HG03439 (cell line): ENCODE data around the gene SCN8A.
A peak's percentile ranks its signal among the peaks of the same experiment; 100 is the strongest.
"Not testable (repeated sequence)": the region's sequence is repeated elsewhere in the genome, so short reads cannot be mapped to it uniquely, and the experiment has no call there.

Experiments
- ATAC-seq: cut with Tn5 transposase; IDR thresholded peaks from one replicate; pipeline ENCODE4 v1.9.1; 2021; ENCODE audit warnings: mild to moderate bottlenecking, moderate library complexity; ENCODE audit not compliant: unreplicated experiment

Gene SCN8A

GRCh38 chr12:51591016-51591901 is at the start of gene SCN8A:
Gene SCN8A (plus strand): TSS chr12:51591233. CDS start chr12:51662818, 71,585 bp downstream.
- ATAC-seq, result peak; percentile 38

DNA sequence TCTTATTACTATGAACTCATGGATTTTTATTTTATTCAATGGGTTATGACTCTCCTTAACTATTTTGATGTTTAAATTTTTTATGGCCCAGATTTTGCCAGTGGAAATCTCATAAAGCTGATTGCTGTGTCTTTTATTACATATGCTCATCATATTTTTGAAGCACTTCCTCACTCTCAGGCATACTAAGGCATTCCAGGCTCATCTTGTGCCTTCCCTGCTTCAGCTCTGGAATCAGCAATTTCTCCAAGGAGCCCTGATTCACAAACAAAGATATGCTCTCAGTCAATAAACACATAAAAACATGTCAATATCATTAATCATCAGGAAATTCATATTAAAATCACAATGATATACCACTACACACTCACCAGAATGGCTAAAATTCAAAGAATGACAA is 44.9 kb upstream of the SCN8A start:
- ATAC-seq, result no peak

- no peak for ATAC-seq
These were observed 43.4 kb upstream of the SCN8A start for GRCh38 chr12:51547606-51548005.

DNA sequence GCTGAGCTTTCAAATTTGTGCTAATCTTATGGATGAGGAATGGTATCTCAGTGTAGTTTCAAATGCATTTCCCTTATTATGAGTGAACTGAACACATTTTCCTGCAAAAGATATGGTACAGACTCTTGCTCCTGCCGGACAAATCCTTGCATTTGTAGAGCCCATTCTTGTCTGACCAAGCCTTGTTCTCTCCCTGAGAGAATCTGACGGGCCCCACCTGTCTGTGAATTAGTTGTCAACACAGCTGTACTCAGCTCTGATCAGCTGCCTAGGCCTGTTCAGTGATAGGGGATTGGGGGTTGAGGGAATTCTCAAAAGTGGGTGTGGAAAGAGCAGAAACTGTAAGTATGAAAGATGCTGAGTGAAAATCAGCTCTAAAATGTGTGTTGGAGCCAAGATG is 42.8 kb upstream of the SCN8A start:
- no peak for ATAC-seq

GRCh38 chr12:51549637-51550036 is 41.4 kb upstream of the SCN8A start:
- no peak for ATAC-seq

GRCh38 chr12:51568271-51569032 is 22.6 kb upstream of the SCN8A start:
- ATAC-seq, result not testable (repeated sequence)

- no peak for ATAC-seq
These were observed 11.6 kb upstream of the SCN8A start for GRCh38 chr12:51579321-51579850.

DNA sequence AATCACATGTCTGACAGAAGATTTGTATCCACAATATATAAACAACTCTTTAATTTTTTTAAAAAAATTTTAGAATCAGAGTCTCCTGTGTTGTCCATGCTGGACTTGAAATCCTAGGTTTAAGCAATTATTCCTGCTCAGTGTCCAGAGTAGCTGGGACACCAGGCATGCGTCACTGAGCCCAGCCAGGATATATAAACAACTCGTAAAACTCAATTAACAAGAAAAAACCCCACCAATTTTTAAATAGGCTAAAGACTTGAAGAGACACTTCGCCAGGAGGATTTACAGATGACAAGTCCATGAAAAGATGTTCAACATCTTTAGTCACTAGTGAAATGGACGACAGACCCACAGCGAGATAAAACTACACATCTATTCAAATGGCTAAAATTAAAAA is 2.0 kb upstream of the SCN8A start:
- ATAC-seq, result no peak

DNA sequence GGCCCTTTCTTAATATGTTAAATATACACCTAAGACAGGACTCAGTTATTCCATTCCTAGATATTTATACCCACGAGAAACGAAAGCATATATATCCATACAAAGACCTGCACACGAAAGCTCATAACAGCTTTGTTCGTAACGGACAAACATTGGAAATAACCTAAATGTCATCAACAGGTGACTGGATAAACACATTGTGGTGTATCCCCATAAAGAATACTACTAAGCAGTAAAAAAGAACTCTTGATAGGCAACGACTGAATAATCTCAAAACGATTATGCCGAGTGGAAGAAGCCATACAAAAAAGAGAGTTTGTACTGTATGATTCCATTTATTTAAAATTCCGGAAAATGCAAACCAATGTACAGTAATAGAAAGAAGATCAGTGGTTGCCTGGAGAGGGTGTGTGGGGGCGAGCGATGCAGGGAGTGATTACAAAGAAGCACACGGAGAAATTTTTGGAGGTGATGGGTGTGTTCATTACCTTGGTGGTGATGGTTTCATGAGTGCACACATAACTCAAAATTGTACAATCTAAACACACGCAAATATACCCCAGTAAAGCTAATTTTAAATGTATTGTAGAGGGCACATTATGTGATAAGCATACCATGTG is 1.4 kb upstream of the SCN8A start:
- ATAC-seq, result no peak

DNA sequence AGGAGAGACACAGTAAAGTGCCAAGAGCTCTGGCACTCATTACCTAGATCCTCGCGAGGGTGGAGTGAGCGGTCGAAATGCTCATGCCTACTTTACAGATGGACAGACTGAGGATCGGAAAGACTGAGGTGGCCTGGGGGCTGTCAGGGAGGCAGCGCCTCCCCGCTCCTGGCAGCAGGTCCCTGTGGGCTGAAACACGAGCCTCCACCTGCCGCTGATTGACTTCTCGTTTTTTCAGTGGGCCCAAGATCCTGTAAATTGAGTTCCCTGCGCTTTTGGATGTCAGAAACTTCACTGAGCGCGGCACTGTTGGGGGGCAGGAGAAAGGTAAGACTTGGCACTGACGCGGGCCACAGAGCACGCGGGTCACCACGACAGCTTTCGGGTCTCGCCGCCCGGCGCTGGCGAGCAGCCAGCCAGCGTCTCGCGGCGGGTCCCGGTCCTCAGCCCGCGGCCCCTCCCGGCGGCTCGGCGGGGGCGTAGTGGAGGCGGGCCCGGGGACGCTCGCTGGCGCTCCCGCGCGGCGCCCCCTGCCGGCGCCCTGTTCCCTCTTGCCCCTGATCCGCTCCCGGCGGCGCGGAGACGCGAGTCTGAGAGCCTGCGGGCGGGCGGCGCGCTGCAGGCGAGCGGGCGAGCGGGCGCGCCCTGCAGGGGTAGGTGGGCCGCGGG is 552 bp upstream of the SCN8A start:
- ATAC-seq, result peak; percentile 67

- no peak for ATAC-seq
These were observed 1.1 kb downstream of the SCN8A start for GRCh38 chr12:51592034-51592705.

DNA sequence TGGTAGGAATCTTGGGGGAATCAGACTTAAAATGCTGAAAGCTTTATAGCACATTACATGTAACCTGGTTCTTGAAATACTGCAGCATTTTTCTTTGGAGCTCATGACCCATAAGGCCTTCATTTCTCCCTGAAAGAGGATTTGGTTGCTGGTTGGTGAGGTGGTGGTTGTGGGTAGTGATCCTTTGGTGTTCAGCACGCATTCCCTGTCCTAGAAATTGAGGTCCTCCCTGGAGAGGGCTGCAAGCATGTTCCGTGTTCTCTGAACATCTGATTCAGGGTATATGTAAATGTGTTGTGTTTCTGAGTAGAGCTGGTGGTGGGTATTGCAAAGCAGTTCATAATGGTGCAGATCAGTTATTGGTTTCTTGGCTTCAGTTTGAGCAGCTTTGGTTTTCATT is 2.0 kb downstream of the SCN8A start:
- ATAC-seq, result no peak

DNA sequence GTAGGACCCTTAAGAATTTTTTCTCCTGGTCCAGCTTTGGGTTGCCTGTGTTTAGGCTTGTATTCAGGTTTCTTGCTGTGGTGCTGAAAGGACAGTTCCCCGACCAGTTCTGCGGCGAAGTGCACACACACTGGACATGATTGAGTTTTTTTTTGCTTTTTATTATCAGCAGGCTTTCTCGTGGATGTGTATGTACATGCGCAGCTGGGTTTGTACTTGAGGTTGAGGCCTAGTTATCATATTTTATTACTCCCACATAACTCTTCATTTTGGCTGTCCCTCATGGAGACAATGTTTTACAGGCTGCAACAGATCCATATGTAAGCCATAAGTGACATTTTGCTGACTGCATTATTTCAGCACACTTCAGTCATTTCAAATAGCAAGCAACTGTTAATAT is 2.5 kb downstream of the SCN8A start:
- ATAC-seq, result no peak

GRCh38 chr12:51598156-51598555 is 7.1 kb downstream of the SCN8A start:
- no peak for ATAC-seq

DNA sequence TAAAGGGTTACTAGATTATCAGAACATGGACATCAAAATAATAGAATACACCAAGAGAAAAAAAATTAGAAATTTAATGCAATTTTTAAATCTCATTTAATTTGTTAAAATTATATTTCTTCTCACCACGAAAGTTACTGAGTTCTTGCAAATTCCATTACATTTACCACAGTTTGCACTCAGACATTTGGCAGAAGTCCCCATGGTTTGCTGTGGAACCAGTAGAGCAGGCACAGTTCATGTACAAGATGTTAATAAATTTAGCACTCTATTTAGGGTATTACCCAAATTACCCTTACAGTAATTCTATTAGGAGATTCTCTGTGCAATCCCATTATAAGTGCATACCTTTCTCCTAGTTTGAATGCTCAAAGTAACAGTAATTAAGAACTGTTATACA is 9.7 kb downstream of the SCN8A start:
- no peak for ATAC-seq

GRCh38 chr12:51601241-51601640 is 10.2 kb downstream of the SCN8A start:
- ATAC-seq, result no peak

GRCh38 chr12:51605896-51606295 is 14.9 kb downstream of the SCN8A start:
- not testable (repeated sequence) for ATAC-seq

DNA sequence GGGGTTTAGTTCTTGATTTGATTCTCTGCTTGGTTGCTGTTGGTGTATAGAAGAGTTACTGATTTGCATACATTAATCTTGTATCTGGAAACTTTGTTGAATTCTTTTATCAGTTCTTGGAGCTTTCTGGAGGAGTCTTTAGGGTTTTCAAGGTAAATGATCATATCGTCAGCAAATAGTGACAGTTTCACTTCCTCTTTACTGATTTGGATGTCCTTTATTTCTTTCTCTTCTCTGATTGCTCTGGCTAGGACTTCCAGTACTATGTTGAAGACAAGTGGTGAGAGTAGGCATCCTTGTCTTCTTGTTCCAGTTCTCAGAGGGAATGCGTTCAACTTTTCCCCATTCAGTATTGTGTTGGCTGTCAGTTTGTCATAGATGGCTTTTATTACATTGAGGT is 16.2 kb downstream of the SCN8A start:
- ATAC-seq, result not testable (repeated sequence)

- no peak for ATAC-seq
These were observed 29.4 kb downstream of the SCN8A start for GRCh38 chr12:51620448-51620847.
